HepG2 (cell line): ENCODE measurements around the gene NTM. TPM values are rescaled to one million over a fixed set of nuclear protein-coding genes. Genes with fewer than 3 reads are reported as not detected.

Source experiments
- ATAC-seq: fragments of 200-7000 bp; cut with Tn5 transposase; 3 replicates; pipeline ENCODE4 v1.9.1; 2020; ENCODE audit warnings: mild to moderate bottlenecking, moderate library complexity
- BruUV-seq: library from RNA; stranded (reverse); fragments of 400-500 nt; replicated peaks from 2 replicates; lab custom pipeline; 2021; lab: Mats Ljungman, UMichigan
- CTCF ChIA-PET: fragments of 300-600 bp; formaldehyde crosslinking; extraction: SDS; loops from one replicate; lab custom pipeline; 2021; ENCODE audit warnings: low total read pairs, inconsistent platforms, low intra/inter-chr PET ratio; lab: Yijun Ruan, JAX
- POLR2A ChIA-PET: fragments of 350-600 bp; sonication (Branson Sonifier 250); formaldehyde crosslinking; loops from one replicate; lab custom pipeline; 2020; ENCODE audit warnings: antibody characterized with exemption, inconsistent platforms; lab: Yijun Ruan, JAX
- DNase-seq: peaks from one replicate; pipeline ENCODE4 v3.0.0-alpha.2; 2015; ENCODE audit warnings: low spot score
- FAIRE-seq: peaks from 3 replicates; lab custom pipeline; 2011; peaks lifted over from hg19 to GRCh38; lab: Jason Lieb, UNC
- H2AFZ ChIP-seq: one replicate; pipeline ENCODE4 v1.6.1; 2011; ENCODE audit warnings: low read length, inconsistent platforms
- H3K27ac ChIP-seq: fragments of 300-600 bp; 3 replicates; pipeline ENCODE4 v1.8.0; 2011; ENCODE audit warnings: mixed run types, mild to moderate bottlenecking, mixed read lengths, low read length, inconsistent platforms; ENCODE audit not compliant: insufficient read depth; ENCODE audit errors: extremely low read length
- H3K27me3 ChIP-seq, 2 experiments: fragments of 200-600 bp in 1 of 2; 2 replicates in 1 of 2; 3 replicates in 1 of 2; pipeline versions ENCODE4 v1.6.0 to v1.8.0; 2011; ENCODE audit warnings: low read length in 2 of 2, mild to moderate bottlenecking in 2 of 2, moderate library complexity in 2 of 2, inconsistent platforms in 1 of 2; ENCODE audit not compliant: insufficient read depth in 2 of 2, control insufficient read depth in 1 of 2
- H3K36me3 ChIP-seq, 2 experiments: fragments of 200-600 bp in 1 of 2; replicated peaks in 1 of 2; 2 replicates in 1 of 2; 3 replicates in 1 of 2; pipeline versions ENCODE4 v1.5.1 to v1.8.0; 2011; ENCODE audit warnings: low read length in 2 of 2, inconsistent platforms in 1 of 2; ENCODE audit not compliant: insufficient read depth in 2 of 2, control insufficient read depth in 1 of 2
- H3K4me1 ChIP-seq: 2 replicates; pipeline ENCODE4 v1.5.1; 2012; ENCODE audit warnings: low read length, inconsistent platforms; ENCODE audit not compliant: insufficient read depth
- H3K4me2 ChIP-seq: 2 replicates; pipeline ENCODE4 v1.6.0; 2011; ENCODE audit warnings: low read depth, low read length, inconsistent platforms
- H3K4me3 ChIP-seq, 3 experiments: fragments of 200-600 bp in 1 of 3; sonication (generic), shearing (Covaris generic) in 1 of 3; replicated peaks in 1 of 3; 2 replicates each; pipeline ENCODE4 v1.5.1; 2011 to 2016; ENCODE audit warnings: low read length in 3 of 3, inconsistent platforms in 2 of 3, low read depth in 2 of 3, mild to moderate bottlenecking in 2 of 3, control low read depth in 1 of 3, mixed read lengths in 1 of 3; ENCODE audit not compliant: insufficient read depth in 1 of 3
- H3K79me2 ChIP-seq: one replicate; pipeline ENCODE4 v1.6.1; 2011; ENCODE audit warnings: low read length, inconsistent platforms; ENCODE audit not compliant: insufficient read depth
- H3K9ac ChIP-seq: 2 replicates; pipeline ENCODE4 v1.6.0; 2011; ENCODE audit warnings: mild to moderate bottlenecking, low read depth, low read length, inconsistent platforms; ENCODE audit not compliant: insufficient read depth
- H3K9me3 ChIP-seq: 2 replicates; pipeline ENCODE4 v1.5.1; 2012; ENCODE audit warnings: mild to moderate bottlenecking, low read length
- H4K20me1 ChIP-seq: 2 replicates; pipeline ENCODE4 v1.6.0; 2011; ENCODE audit warnings: inconsistent platforms, mild to moderate bottlenecking, low read length, moderate library complexity; ENCODE audit not compliant: insufficient read depth
- ATF7-NPFF ChIP-seq: sonication (generic); formaldehyde crosslinking; IDR thresholded peaks from 2 replicates; pipeline ENCODE4 v1.8.1; 2023; ENCODE audit warnings: mild to moderate bottlenecking, low read depth, missing genetic modification reagents, moderate library complexity
- EZH2 ChIP-seq: conservative IDR thresholded peaks from 2 replicates; pipeline ENCODE4 v1.6.1; 2012; ENCODE audit warnings: mild to moderate bottlenecking, low read depth, low read length, moderate library complexity
- HDAC6 ChIP-seq: fragments of 200-600 bp; sonication (generic); IDR thresholded peaks from 2 replicates; pipeline ENCODE4 v1.7.0; 2017; ENCODE audit warnings: mild to moderate bottlenecking, antibody characterized with exemption, low read length, low read depth
- MATR3 ChIP-seq: sonication (generic); formaldehyde crosslinking; IDR thresholded peaks from 2 replicates; pipeline ENCODE4 v1.4.0; 2020; ENCODE audit warnings: missing genetic modification reagents
- MIER3 ChIP-seq: IDR thresholded peaks from 2 replicates; pipeline ENCODE4 v1.6.1; 2016; ENCODE audit warnings: missing compliant biosample characterization, borderline replicate concordance
- MYC ChIP-seq: sonication (generic); formaldehyde crosslinking; IDR thresholded peaks from 2 replicates; pipeline ENCODE4 v1.9.0; 2021; ENCODE audit warnings: missing genetic modification reagents, borderline replicate concordance
- POGZ ChIP-seq: sonication (generic); formaldehyde crosslinking; IDR thresholded peaks from 2 replicates; pipeline ENCODE4 v1.4.0; 2020; ENCODE audit warnings: mild to moderate bottlenecking, missing genetic modification reagents
- RAD51 ChIP-seq: fragments of 450-650 bp; IDR thresholded peaks from 2 replicates; pipeline ENCODE4 v1.6.1; 2016; ENCODE audit warnings: borderline replicate concordance
- SRF ChIP-seq: IDR thresholded peaks from 2 replicates; pipeline ENCODE4 v1.6.1; 2011; ENCODE audit warnings: mild to moderate bottlenecking, low read depth, low read length, moderate library complexity
- WIZ ChIP-seq: sonication (generic); formaldehyde crosslinking; IDR thresholded peaks from 2 replicates; pipeline ENCODE4 v1.5.1; 2020; ENCODE audit warnings: mild to moderate bottlenecking, missing genetic modification reagents
- ZEB1 ChIP-seq: IDR thresholded peaks from 2 replicates; pipeline ENCODE4 v1.6.1; 2012; ENCODE audit warnings: mild to moderate bottlenecking, low read depth, inconsistent platforms; ENCODE audit not compliant: insufficient replicate concordance
- ZNF335 ChIP-seq: sonication (generic); formaldehyde crosslinking; IDR thresholded peaks from 2 replicates; pipeline ENCODE4 v1.4.0; 2020; ENCODE audit warnings: missing genetic modification reagents
- ZNF350 ChIP-seq: sonication (generic); formaldehyde crosslinking; IDR thresholded peaks from 2 replicates; pipeline ENCODE4 v1.4.0; 2020; ENCODE audit warnings: mild to moderate bottlenecking, low read depth, missing genetic modification reagents, borderline replicate concordance
- ZSCAN22 ChIP-seq: sonication (generic); formaldehyde crosslinking; IDR thresholded peaks from 2 replicates; pipeline ENCODE4 v1.4.0; 2020; ENCODE audit warnings: mild to moderate bottlenecking, missing genetic modification reagents
- WGBS: methylation state at CpG from one replicate; pipeline ENCODE4 v1.1.6; 2017; ENCODE audit warnings: low lambda C conversion rate; 5-methylcytosine and 5-hydroxymethylcytosine counted together
- in situ Hi-C: cut with HindIII; loops from 2 replicates; pipeline ENCODE4 v1.10.0; 2017; ENCODE audit warnings: low pct_unique_long_range_greater_than_20kb; ENCODE audit not compliant: extremely low pct_ligation_motif_present
- intact Hi-C: fragments of 100-400 bp; cut with micrococcal nuclease; formaldehyde crosslinking; loops from one replicate; pipeline ENCODE4 v1.10.0; 2022; ENCODE audit not compliant: unreplicated experiment
- polyA plus RNA-seq, 8 experiments: library from polyadenylated mRNA; depleted of rRNA in 3 of 8; stranded (reverse) in 7 of 8; unstranded in 1 of 8; fragments of >200 nt; fragmentation: Illumina TruSeq in 4 of 8; extraction: Trizol in 4 of 8; gene quantifications; 2 replicates each; pipeline versions ENCODE4 v1.2.1 to v1.2.3, GENCODE V29; 2011 to 2016; ENCODE audit warnings: low read depth in 4 of 8, missing spikeins in 1 of 8, mixed read lengths in 1 of 8; ENCODE audit not compliant: insufficient read depth in 1 of 8
- total RNA-seq, 5 experiments: library from RNA; depleted of rRNA; stranded (reverse); fragments of >200 nt; fragmentation: Illumina TruSeq; extraction: Trizol; gene quantifications; 2 replicates each; pipeline ENCODE4 v1.2.3, GENCODE V29; 2016; ENCODE audit warnings: low read depth in 1 of 5
- TF ChIP-seq, protein P1 (sequence below): sonication (generic); IDR thresholded peaks from 2 replicates; pipeline ENCODE4 v1.6.1; 2016; ENCODE audit warnings: low read depth, borderline replicate concordance
- TF ChIP-seq, protein P2 (sequence below): IDR thresholded peaks from 2 replicates; pipeline ENCODE4 v1.6.1; 2018; ENCODE audit warnings: missing genetic modification reagents, mild to moderate bottlenecking, missing compliant biosample characterization
- TF ChIP-seq, protein P3 (sequence below): sonication (generic); formaldehyde crosslinking; conservative IDR thresholded peaks from 2 replicates; pipeline ENCODE4 v1.8.1; 2023; ENCODE audit warnings: missing genetic modification reagents

Gene NTM
- total and polyA plus RNA-seq, 2 of the 13 experiments (the other 11 are each of a cell fraction or from before 2014, with no cell fraction given), result not detected

DNA sequence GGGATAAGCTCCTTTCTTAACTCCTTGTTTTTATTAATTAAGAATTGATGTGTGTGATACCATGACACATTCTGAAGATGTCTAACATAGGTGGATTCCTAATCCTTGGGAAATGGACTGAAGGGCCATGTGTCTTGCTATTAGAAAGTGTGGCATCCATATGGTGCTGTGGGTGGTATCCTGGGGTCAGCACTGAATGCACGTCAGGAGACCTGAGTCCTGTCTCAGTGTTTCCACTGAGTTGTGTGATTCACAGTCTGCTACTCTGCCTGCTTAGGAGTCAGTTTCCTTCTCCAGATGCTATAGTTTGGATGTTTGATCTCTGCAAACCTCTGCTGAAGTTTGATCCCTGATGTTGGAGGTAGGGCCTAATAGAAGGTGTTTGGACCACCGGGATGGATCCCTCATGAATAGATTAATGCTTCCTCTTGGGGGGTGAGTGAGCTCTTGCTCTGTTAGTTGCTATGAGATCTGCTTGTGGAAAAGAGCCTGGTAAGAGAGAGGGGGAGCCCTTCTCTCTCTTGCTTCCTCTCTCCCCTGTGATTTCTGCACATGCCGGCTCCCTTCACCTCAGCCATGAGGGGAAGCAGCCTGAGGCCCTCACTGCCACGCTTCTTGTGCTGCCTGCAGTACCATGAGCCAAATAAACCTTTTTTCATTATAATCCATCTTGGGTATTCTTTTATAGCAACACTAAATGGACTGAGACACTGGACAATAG is 666.5 kb downstream of the NTM start:
- Histone ChIP-seq H3K36me3 (no peaks in the 10 kb centered on the region), H3K4me2 (no peak overlapping the region), H3K9ac (no peak overlapping the region), H3K27me3 (no peaks in the 10 kb centered on the region), H3K4me1 (no peaks in the 10 kb centered on the region), H3K9me3 (no peaks in the 10 kb centered on the region), H2AFZ (no peak overlapping the region), H3K4me3 (no peak overlapping the region), H4K20me1 (no peaks in the 10 kb centered on the region), H3K27ac (no peak overlapping the region), H3K79me2 (no peaks in the 10 kb centered on the region)
- TF ChIP-seq ATF7-NPFF (CRISPR knock-in tag), result no peak
- TF ChIP-seq MIER3 (CRISPR knock-in tag), result no peak
- no peak for TF ChIP-seq POGZ (CRISPR knock-in tag)
- no peak for TF ChIP-seq RAD51
- TF ChIP-seq ZNF335 (CRISPR knock-in tag), result no peak
- no peak for TF ChIP-seq EZH2
- ATAC-seq (no peak), DNase-seq (no peak), FAIRE-seq (no peak)
- ChIA-PET CTCF (no interaction called here), POLR2A (no interaction called here)
- intact Hi-C loops (no loop called here), in situ Hi-C loops (loop anchor here (25.0 kb wide), 1 partner anchor 300 kb away; no protein-coding TSS in a partner anchor)
- BruUV-seq, result no TSS peak
- WGBS, result 6% methylated on average over 4 of the region's 4 CpGs

DNA sequence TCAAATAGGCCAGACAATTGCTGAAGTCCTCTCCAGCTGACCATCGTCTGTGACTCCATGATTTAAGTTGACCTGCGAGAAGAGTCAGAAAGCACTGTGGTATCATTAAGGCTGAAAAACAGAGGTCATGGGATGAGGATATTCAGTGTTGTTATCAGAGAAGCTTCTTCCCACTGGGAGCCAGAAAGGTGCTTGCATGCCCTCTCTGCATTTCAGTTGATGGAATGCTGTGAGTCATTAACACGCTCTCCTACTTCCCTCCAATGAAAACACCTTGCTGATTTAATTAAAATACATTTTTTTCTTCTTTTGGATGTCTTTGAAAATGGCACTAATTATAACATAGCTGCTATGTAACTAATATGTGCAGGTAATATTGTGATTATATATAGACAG is 667.0 kb downstream of the NTM start:
- DNase-seq (no peak), FAIRE-seq (no peak), ATAC-seq (no peak)
- intact Hi-C loops (no loop called here), in situ Hi-C loops (loop anchor here (25.0 kb wide), 1 partner anchor 300 kb away; no protein-coding TSS in a partner anchor)
- POLR2A ChIA-PET, result no interaction called here
- CTCF ChIA-PET, result no interaction called here
- no peak overlapping the region for H3K4me2 ChIP-seq
- no peaks in the 10 kb centered on the region for H3K36me3 ChIP-seq
- no peaks in the 10 kb centered on the region for H4K20me1 ChIP-seq
- H2AFZ ChIP-seq, result no peak overlapping the region
- H3K27me3 ChIP-seq, result no peaks in the 10 kb centered on the region
- H3K27ac ChIP-seq, result no peak overlapping the region
- H3K79me2 ChIP-seq, result no peaks in the 10 kb centered on the region
- no TSS peak for BruUV-seq
- H3K9me3 ChIP-seq, result no peaks in the 10 kb centered on the region
- H3K4me1 ChIP-seq, result no peaks in the 10 kb centered on the region
- no peak overlapping the region for H3K4me3 ChIP-seq
- 2% methylated on average over 3 of the region's 3 CpGs for WGBS
- no peak overlapping the region for H3K9ac ChIP-seq
- no peak for TF ChIP-seq MYC (CRISPR knock-in tag)
- no peak for TF ChIP-seq MATR3 (CRISPR knock-in tag)
- TF ChIP-seq, protein P1, sequence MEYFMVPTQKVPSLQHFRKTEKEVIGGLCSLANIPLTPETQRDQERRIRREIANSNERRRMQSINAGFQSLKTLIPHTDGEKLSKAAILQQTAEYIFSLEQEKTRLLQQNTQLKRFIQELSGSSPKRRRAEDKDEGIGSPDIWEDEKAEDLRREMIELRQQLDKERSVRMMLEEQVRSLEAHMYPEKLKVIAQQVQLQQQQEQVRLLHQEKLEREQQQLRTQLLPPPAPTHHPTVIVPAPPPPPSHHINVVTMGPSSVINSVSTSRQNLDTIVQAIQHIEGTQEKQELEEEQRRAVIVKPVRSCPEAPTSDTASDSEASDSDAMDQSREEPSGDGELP, result no peak
- no peak for TF ChIP-seq ZNF350 (CRISPR knock-in tag)
- TF ChIP-seq HDAC6, result no peak
- no peak for TF ChIP-seq ZEB1
- no peak for TF ChIP-seq SRF
- TF ChIP-seq ZSCAN22 (CRISPR knock-in tag), result no peak
- TF ChIP-seq, protein P2, sequence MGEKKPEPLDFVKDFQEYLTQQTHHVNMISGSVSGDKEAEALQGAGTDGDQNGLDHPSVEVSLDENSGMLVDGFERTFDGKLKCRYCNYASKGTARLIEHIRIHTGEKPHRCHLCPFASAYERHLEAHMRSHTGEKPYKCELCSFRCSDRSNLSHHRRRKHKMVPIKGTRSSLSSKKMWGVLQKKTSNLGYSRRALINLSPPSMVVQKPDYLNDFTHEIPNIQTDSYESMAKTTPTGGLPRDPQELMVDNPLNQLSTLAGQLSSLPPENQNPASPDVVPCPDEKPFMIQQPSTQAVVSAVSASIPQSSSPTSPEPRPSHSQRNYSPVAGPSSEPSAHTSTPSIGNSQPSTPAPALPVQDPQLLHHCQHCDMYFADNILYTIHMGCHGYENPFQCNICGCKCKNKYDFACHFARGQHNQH (CRISPR knock-in tag), result no peak
- TF ChIP-seq, protein P3, sequence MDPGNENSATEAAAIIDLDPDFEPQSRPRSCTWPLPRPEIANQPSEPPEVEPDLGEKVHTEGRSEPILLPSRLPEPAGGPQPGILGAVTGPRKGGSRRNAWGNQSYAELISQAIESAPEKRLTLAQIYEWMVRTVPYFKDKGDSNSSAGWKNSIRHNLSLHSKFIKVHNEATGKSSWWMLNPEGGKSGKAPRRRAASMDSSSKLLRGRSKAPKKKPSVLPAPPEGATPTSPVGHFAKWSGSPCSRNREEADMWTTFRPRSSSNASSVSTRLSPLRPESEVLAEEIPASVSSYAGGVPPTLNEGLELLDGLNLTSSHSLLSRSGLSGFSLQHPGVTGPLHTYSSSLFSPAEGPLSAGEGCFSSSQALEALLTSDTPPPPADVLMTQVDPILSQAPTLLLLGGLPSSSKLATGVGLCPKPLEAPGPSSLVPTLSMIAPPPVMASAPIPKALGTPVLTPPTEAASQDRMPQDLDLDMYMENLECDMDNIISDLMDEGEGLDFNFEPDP (CRISPR knock-in tag), result no peak
- TF ChIP-seq WIZ, result no peak
